ENCODE results near the gene FST. TPM values are rescaled to one million over a fixed set of nuclear protein-coding genes. Genes with fewer than 3 reads are reported as not detected.

Gene FST
- polyA plus RNA-seq, 4 donors, result 0.54 to 6.0 (median 2.1) TPM; not detected in 1

GRCh38 chr5:53464722-53465121 is 15.7 kb upstream of the FST start:
- DNase-seq (no peak), FAIRE-seq (no peak)
- H3K27ac ChIP-seq (ENCODE audit: low read depth in 1 of 3, low read length in 2 of 3), result no peak overlapping the region
- no peaks in the 10 kb centered on the region for H3K4me1 ChIP-seq (ENCODE audit: control insufficient read depth in 3 of 3, insufficient read depth in 2 of 3, low read depth in 1 of 3, low read length in 2 of 3)
- 56 to 69% (median 62%) methylated on average over 3 of the region's 3 CpGs for WGBS, 3 donors
- H3K4me3 ChIP-seq (ENCODE audit: low read depth in 1 of 3, low read length in 3 of 3), result no peak overlapping the region
- H3K9me3 ChIP-seq (ENCODE audit: control insufficient read depth in 2 of 2, insufficient read depth in 1 of 2, low read depth in 1 of 2, low read length in 1 of 2), result no peaks in the 10 kb centered on the region
- H3K27me3 ChIP-seq (ENCODE audit: control insufficient read depth in 3 of 3, insufficient read depth in 3 of 3, low read length in 3 of 3), result no peaks in the 10 kb centered on the region
- H3K36me3 ChIP-seq (ENCODE audit: control insufficient read depth in 3 of 3, insufficient read depth in 2 of 3, low read depth in 1 of 3, low read length in 3 of 3), result no peaks in the 10 kb centered on the region

GRCh38 chr5:53469946-53470687 is 10.3 kb upstream of the FST start:
- Histone ChIP-seq H3K36me3 (ENCODE audit: control insufficient read depth in 3 of 3, insufficient read depth in 2 of 3, low read depth in 1 of 3, low read length in 3 of 3) (no peaks in the 10 kb centered on the region), H3K27me3 (ENCODE audit: control insufficient read depth in 3 of 3, insufficient read depth in 3 of 3, low read length in 3 of 3) (no peaks in the 10 kb centered on the region), H3K27ac (ENCODE audit: low read depth in 1 of 3, low read length in 2 of 3) (no peak overlapping the region), H3K4me1 (ENCODE audit: control insufficient read depth in 3 of 3, insufficient read depth in 2 of 3, low read depth in 1 of 3, low read length in 2 of 3) (no peaks in the 10 kb centered on the region), H3K9me3 (ENCODE audit: control insufficient read depth in 2 of 2, insufficient read depth in 1 of 2, low read depth in 1 of 2, low read length in 1 of 2) (no peaks in the 10 kb centered on the region), H3K4me3 (ENCODE audit: low read depth in 1 of 3, low read length in 3 of 3) (no peak overlapping the region)
- 58 to 79% (median 60%) methylated on average over 2 of the region's 2 CpGs for WGBS, 3 donors
- no peak for DNase-seq
- no peak for FAIRE-seq

GRCh38 chr5:53472279-53472678 is 8.2 kb upstream of the FST start:
- FAIRE-seq (no peak), DNase-seq (no peak)
- Histone ChIP-seq H3K9me3 (ENCODE audit: control insufficient read depth in 2 of 2, insufficient read depth in 1 of 2, low read depth in 1 of 2, low read length in 1 of 2) (no peaks in the 10 kb centered on the region), H3K4me3 (ENCODE audit: low read depth in 1 of 3, low read length in 3 of 3) (no peak overlapping the region), H3K36me3 (ENCODE audit: control insufficient read depth in 3 of 3, insufficient read depth in 2 of 3, low read depth in 1 of 3, low read length in 3 of 3) (no peaks in the 10 kb centered on the region), H3K4me1 (ENCODE audit: control insufficient read depth in 3 of 3, insufficient read depth in 2 of 3, low read depth in 1 of 3, low read length in 2 of 3) (no peaks in the 10 kb centered on the region), H3K27ac (ENCODE audit: low read depth in 1 of 3, low read length in 2 of 3) (no peak overlapping the region), H3K27me3 (ENCODE audit: control insufficient read depth in 3 of 3, insufficient read depth in 3 of 3, low read length in 3 of 3) (peaks cover 0 to 4% (median 0%) of the 10 kb centered on the region in 3 donors)
- WGBS, 3 donors, result 66 to 75% (median 69%) methylated on average over 1 of the region's 1 CpG

- H3K4me1 ChIP-seq (ENCODE audit: control insufficient read depth in 3 of 3, insufficient read depth in 2 of 3, low read depth in 1 of 3, low read length in 2 of 3), result no peaks in the 10 kb centered on the region
- 58 to 66% (median 62%) methylated on average over 4 of the region's 4 CpGs for WGBS, 3 donors
Measured at GRCh38 chr5:53472720-53473510, 7.5 kb upstream of the FST start.

GRCh38 chr5:53473633-53474032 is 6.8 kb upstream of the FST start:
- H3K4me3 ChIP-seq (ENCODE audit: low read depth in 1 of 3, low read length in 3 of 3), result no peak overlapping the region
- peaks cover 0 to 9% (median 0%) of the 10 kb centered on the region in 3 donors for H3K27me3 ChIP-seq (ENCODE audit: control insufficient read depth in 3 of 3, insufficient read depth in 3 of 3, low read length in 3 of 3)
- H3K27ac ChIP-seq (ENCODE audit: low read depth in 1 of 3, low read length in 2 of 3), result no peak overlapping the region
- DNase-seq (no peak), FAIRE-seq (no peak)
- no peaks in the 10 kb centered on the region for H3K9me3 ChIP-seq (ENCODE audit: control insufficient read depth in 2 of 2, insufficient read depth in 1 of 2, low read depth in 1 of 2, low read length in 1 of 2)
- peaks cover 0 to 3% (median 0%) of the 10 kb centered on the region in 3 donors for H3K4me1 ChIP-seq (ENCODE audit: control insufficient read depth in 3 of 3, insufficient read depth in 2 of 3, low read depth in 1 of 3, low read length in 2 of 3)
- no peaks in the 10 kb centered on the region for H3K36me3 ChIP-seq (ENCODE audit: control insufficient read depth in 3 of 3, insufficient read depth in 2 of 3, low read depth in 1 of 3, low read length in 3 of 3)

More at GRCh38 chr5:53472720-53473510, 7.5 kb upstream of the FST start:
- FAIRE-seq, result no peak
- Histone ChIP-seq H3K36me3 (ENCODE audit: control insufficient read depth in 3 of 3, insufficient read depth in 2 of 3, low read depth in 1 of 3, low read length in 3 of 3) (no peaks in the 10 kb centered on the region), H3K27me3 (ENCODE audit: control insufficient read depth in 3 of 3, insufficient read depth in 3 of 3, low read length in 3 of 3) (peaks cover 0 to 4% (median 0%) of the 10 kb centered on the region in 3 donors), H3K9me3 (ENCODE audit: control insufficient read depth in 2 of 2, insufficient read depth in 1 of 2, low read depth in 1 of 2, low read length in 1 of 2) (no peaks in the 10 kb centered on the region), H3K27ac (ENCODE audit: low read depth in 1 of 3, low read length in 2 of 3) (no peak overlapping the region), H3K4me3 (ENCODE audit: low read depth in 1 of 3, low read length in 3 of 3) (no peak overlapping the region)
- DNase-seq, result no peak

- Histone ChIP-seq H3K4me1 (ENCODE audit: control insufficient read depth in 3 of 3, insufficient read depth in 2 of 3, low read depth in 1 of 3, low read length in 2 of 3) (peaks cover 0 to 5% (median 0%) of the 10 kb centered on the region in 3 donors), H3K9me3 (ENCODE audit: control insufficient read depth in 2 of 2, insufficient read depth in 1 of 2, low read depth in 1 of 2, low read length in 1 of 2) (no peaks in the 10 kb centered on the region), H3K4me3 (ENCODE audit: low read depth in 1 of 3, low read length in 3 of 3) (no peak overlapping the region), H3K36me3 (ENCODE audit: control insufficient read depth in 3 of 3, insufficient read depth in 2 of 3, low read depth in 1 of 3, low read length in 3 of 3) (no peaks in the 10 kb centered on the region), H3K27ac (ENCODE audit: low read depth in 1 of 3, low read length in 2 of 3) (no peak overlapping the region), H3K27me3 (ENCODE audit: control insufficient read depth in 3 of 3, insufficient read depth in 3 of 3, low read length in 3 of 3) (peaks cover 0 to 21% (median 2%) of the 10 kb centered on the region in 3 donors)
- WGBS, 3 donors, result 67 to 87% (median 68%) methylated on average over 2 of the region's 2 CpGs
- DNase-seq (no peak), FAIRE-seq (no peak)
Measured at GRCh38 chr5:53475320-53475719, 5.1 kb upstream of the FST start.

- H3K9me3 ChIP-seq (ENCODE audit: control insufficient read depth in 2 of 2, insufficient read depth in 1 of 2, low read depth in 1 of 2, low read length in 1 of 2), result no peaks in the 10 kb centered on the region
- peaks cover 0 to 9% (median 0%) of the 10 kb centered on the region in 3 donors for H3K4me1 ChIP-seq (ENCODE audit: control insufficient read depth in 3 of 3, insufficient read depth in 2 of 3, low read depth in 1 of 3, low read length in 2 of 3)
- WGBS, 3 donors, result 44 to 67% (median 47%) methylated on average over 3 of the region's 3 CpGs
- H3K27me3 ChIP-seq (ENCODE audit: control insufficient read depth in 3 of 3, insufficient read depth in 3 of 3, low read length in 3 of 3), result peaks cover 0 to 27% (median 6%) of the 10 kb centered on the region in 3 donors
- H3K27ac ChIP-seq (ENCODE audit: low read depth in 1 of 3, low read length in 2 of 3), result no peak overlapping the region
- H3K4me3 ChIP-seq (ENCODE audit: low read depth in 1 of 3, low read length in 3 of 3), result no peak overlapping the region
- no peak for FAIRE-seq
- H3K36me3 ChIP-seq (ENCODE audit: control insufficient read depth in 3 of 3, insufficient read depth in 2 of 3, low read depth in 1 of 3, low read length in 3 of 3), result no peaks in the 10 kb centered on the region
- DNase-seq, result no peak
Measured at GRCh38 chr5:53476019-53476418, 4.4 kb upstream of the FST start.

- Histone ChIP-seq H3K27ac (ENCODE audit: low read depth in 1 of 3, low read length in 2 of 3) (no peak overlapping the region), H3K27me3 (ENCODE audit: control insufficient read depth in 3 of 3, insufficient read depth in 3 of 3, low read length in 3 of 3) (peaks cover 0 to 34% (median 6%) of the 10 kb centered on the region in 3 donors), H3K4me1 (ENCODE audit: control insufficient read depth in 3 of 3, insufficient read depth in 2 of 3, low read depth in 1 of 3, low read length in 2 of 3) (peaks cover 0 to 10% (median 0%) of the 10 kb centered on the region in 3 donors), H3K9me3 (ENCODE audit: control insufficient read depth in 2 of 2, insufficient read depth in 1 of 2, low read depth in 1 of 2, low read length in 1 of 2) (no peaks in the 10 kb centered on the region), H3K36me3 (ENCODE audit: control insufficient read depth in 3 of 3, insufficient read depth in 2 of 3, low read depth in 1 of 3, low read length in 3 of 3) (no peaks in the 10 kb centered on the region), H3K4me3 (ENCODE audit: low read depth in 1 of 3, low read length in 3 of 3) (no peak overlapping the region)
- FAIRE-seq (no peak), DNase-seq (no peak)
- 39 to 65% (median 52%) methylated on average over 3 of the region's 3 CpGs for WGBS, 3 donors
Measured at GRCh38 chr5:53476531-53477480, 3.6 kb upstream of the FST start.
